ENCODE results near the gene SYNPR.

Gene SYNPR

DNA sequence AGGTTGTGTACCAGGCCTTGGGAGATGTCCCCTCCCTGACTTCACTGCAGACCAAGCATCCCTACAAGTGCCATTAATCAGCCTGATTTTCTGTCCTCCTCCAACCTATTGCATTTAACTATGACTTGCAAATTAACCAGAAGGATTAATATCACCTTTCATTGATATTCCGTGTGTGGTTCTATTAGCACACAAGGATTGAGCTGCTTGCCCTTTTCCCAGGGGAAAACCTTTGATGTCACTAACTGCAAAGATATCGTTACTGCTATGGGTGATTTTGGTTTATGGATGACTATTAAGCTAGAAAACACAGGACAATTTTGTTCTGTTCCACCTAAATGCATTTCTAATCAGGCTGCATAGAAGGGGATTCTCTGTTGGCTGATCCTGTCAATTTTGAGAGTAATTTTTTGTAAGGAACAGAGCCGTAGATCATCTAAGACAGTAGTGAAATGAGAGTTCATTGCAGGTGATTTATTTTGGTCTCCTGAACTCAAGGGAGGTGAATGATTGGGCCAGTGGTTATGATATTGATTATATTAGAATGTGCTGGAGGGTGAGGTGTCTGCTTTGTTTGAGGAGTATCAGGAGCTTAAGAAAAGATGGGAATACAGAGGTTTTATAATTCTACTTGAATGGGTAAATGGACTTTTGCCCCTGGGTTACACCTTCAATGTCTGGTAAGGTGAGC is 196.9 kb downstream of the SYNPR start:
- DNase-seq = no peak

DNA sequence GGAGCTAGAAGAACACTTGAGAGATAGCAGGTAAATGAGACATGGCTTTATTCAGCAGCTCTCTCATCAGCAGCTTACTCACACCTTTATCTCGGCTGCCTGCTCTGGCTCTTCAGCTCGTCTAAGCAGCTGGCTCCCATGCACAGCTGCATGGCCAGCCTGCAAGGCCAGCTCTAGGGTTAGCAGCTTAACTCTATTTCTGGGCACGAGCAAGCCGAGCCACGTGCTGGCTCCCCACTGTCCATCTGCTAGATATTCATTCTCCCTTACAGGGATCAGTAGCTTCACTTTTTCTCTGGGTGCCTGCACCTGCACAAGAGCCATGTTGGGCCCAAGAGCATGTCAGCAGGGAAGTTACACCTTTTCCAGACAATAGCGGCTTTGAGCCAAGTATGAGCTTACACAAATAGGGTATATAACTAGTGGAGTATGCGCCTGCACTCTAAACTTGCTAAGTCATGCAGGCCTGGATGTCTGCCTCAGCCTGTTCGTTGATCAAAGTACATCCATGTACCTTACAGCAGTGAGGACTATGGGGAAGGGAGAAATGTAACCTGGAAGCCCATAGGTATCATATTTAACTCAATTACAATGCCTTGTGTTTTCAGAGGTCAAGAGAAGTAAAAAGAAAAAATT is 199.5 kb downstream of the SYNPR start:
- DNase-seq = no peak

- no peak for DNase-seq
Observed at GRCh38 chr3:63478990-63479660, 201.0 kb downstream of the SYNPR start.

- DNase-seq = no peak
Observed at GRCh38 chr3:63479661-63480035, 201.5 kb downstream of the SYNPR start.

DNA sequence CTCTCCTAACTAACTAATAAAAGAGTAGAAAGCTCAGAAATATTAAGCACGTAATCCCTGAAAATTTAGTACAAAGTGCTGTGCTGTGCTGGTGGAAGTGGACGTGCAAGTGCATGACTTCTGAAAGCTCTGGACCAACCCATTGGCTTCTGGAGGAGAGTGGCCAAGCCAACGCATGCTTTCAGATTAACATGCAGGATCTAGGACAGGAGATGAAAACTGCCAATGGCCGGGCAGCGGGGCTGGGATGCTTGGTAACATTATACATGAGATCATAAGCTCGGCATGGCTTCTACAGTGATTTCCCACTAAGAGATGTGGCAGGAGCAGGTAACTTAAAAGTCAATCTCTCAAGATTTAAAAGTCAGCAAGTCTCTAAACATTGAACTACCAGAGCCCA is 203.5 kb downstream of the SYNPR start:
- DNase-seq = no peak

GRCh38 chr3:63482341-63482740 is 204.2 kb downstream of the SYNPR start:
- DNase-seq = no peak

DNA sequence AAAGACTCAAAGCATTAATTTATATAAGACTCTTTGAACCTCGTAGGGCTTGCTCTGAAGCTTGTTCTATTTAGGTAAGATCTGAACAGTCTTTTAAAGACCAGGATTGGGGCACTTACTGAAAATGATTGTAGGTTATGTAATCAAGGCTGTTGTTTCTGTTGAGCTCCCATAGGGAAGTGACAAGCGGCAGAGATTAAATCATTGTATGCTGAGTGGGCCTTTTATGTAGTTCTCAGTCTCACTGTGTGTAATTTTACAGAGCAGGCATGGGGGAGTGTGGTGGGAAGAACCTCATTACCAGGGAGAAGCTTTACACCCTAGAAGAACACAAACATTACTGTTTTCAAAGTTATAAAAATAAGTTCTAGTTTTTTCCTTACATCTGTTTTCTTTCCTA is 214.4 kb downstream of the SYNPR start:
- DNase-seq = no peak

- DNase-seq = no peak
Observed at GRCh38 chr3:63493101-63493500, 215.0 kb downstream of the SYNPR start.

- no peak for DNase-seq
Observed at GRCh38 chr3:63494646-63495045, 216.5 kb downstream of the SYNPR start.

- no peak for DNase-seq
Observed at GRCh38 chr3:63497641-63498040, 219.5 kb downstream of the SYNPR start.

DNA sequence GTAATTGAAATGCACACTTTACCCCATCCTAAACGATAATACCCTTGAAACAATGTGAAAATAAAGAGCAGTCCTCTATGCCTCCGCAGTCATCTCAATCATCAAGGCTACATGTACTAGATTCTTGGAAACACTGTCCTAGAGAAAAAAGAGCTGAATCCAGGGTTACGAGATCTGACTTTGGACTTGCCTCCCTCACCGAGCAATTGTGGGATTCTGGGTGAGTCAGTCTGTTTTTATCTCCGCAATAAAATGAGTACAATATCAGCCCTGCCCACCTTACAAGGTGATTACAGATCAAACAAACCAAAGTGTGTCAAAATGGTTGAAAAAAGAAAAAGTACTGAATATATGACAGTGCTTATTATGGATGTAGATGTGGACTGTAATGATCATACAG is 222.1 kb downstream of the SYNPR start:
- no peak for DNase-seq

- DNase-seq = no peak
Observed at GRCh38 chr3:63508305-63508704, 230.2 kb downstream of the SYNPR start.

DNA sequence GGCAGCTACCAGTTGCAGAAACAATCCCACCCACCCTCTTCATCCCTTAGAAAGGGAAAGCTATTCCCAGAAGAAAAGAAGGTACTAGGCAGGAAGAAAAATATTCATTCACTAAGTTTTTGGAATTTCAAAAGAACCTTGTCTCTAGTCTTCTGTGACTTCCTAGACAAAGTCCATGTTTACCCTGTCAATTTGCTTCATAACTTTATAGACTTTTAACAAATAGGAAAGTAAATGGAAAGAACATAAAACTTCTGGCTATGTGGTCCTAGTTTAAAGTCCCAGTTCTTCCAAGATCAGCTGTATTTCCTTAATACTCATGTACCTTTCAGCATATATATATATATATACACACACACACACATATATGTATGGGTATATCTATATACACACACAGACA is 230.7 kb downstream of the SYNPR start:
- no peak for DNase-seq

DNA sequence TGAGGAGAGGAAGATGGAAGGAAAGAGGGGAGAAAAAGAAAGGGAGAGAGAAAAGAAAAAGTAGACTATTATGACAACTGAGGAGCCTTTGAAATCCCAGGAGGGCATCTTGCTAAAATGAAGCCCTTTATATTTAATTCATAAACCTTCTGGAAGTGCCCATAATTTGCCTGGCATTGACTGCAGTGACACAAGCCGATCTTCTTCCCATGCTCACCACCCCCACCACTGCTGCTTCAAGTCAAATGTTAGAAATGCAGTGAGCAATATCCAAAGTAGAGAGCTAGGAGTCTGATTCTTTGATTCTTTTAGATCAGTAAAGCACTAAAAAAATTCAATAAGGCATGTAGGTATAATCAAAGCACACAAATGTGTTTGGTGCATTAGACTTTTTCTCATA is 235.7 kb downstream of the SYNPR start:
- no peak for DNase-seq

- no peak for DNase-seq
Observed at GRCh38 chr3:63514678-63515077, 236.6 kb downstream of the SYNPR start.

DNA sequence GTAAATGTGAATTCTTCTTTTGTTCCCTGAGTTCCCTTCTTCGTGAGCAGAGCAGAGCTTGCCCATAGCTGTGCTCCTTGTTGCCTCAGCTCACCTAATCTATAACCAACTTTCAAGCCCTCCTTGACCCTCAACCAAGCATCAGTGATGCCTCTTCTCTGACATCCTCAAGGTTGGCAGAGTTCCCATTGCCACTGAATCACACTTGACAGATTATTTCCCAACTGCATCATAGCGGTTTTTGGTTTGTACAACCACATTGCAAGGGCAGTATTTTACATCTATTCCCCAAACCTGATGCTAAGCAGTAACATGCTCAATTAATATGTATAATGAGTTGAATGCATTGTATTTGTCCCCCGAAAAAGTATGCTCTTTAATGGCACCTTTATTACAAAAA is 241.3 kb downstream of the SYNPR start:
- no peak for DNase-seq

DNA sequence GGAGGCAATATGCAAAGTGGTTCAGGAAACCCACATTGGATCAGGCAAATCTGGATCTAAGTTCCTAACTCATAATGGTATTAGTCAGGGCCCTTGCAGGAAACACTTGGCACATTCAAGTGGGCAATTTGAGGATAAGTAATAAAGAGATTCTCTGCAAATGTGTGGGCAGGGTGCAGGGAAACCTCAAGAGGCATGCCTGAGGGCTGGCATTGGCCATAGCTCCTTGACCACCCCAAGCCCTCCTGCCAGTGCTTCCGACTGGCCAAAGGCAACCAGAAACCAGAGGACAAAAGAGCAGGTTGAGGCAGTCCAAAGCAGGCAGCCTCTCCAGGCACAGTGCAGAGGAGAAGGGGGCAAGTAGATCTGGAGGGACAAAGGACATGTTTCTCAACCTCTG is 243.5 kb downstream of the SYNPR start:
- no peak for DNase-seq

GRCh38 chr3:63523100-63523499 is 245.0 kb downstream of the SYNPR start:
- DNase-seq = no peak

- DNase-seq = no peak
Observed at GRCh38 chr3:63528325-63529000, 250.4 kb downstream of the SYNPR start.

DNA sequence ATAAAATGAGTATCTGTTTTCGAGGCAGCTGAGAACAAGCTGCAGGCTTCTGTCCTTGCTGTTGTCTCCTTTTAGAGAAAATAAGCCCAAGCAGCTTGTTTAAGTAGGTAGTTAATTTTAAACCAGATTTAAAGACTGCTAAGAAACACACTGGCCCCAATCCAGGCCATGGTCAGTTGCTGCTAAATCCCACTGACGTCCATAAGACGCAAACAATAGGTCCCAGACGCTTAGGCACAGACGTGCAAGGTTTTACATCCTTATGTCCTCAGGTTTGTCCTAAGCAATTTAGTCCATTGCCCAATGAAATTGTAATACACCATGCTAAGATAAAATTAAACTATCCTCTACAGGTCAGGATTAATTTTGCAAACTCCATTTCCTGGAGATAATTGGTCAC is 254.4 kb downstream of the SYNPR start:
- no peak for DNase-seq

- no peak for DNase-seq
Observed at GRCh38 chr3:63538919-63539318, 260.8 kb downstream of the SYNPR start.

GRCh38 chr3:63555767-63556166 is 277.7 kb downstream of the SYNPR start:
- DNase-seq = no peak

DNA sequence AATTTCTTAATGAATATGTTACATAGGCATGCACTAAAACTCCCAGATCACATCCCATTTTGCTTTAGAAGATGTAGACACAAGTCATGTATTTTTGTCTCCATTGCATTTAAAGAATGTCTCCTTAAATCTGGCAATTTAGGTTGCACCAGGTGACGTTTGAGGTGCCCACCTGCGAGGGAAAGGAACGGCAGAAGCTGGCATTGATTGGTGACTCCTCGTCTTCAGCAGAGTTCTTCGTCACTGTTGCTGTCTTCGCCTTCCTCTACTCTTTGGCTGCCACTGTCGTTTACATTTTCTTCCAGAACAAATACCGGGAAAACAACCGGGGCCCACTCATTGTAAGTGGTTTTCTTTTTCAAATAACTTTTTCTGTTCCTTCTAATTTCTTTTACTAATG is 278.3 kb downstream of the SYNPR start:
- no peak for DNase-seq

DNA sequence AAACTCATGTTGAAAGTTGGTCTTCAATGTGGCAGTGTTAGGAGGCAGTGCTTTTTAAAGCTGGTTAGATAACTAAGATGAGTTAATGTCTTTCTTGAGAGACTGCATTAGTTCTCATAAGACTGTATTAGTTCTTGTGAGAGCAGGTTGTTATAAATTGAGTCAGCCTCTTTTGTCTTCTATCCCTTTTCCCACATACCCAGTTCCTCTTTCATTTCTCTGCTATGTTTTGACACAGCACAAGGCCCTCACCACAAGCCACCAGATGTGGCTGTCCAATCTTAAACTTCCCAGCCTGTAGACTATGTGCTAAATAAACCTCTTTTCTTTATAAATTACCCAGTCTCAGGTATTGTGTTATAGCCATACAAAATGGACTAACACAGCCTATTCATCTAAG is 279.8 kb downstream of the SYNPR start:
- no peak for DNase-seq
